HG02678 (cell line): ENCODE measurements around the gene PTTG1.
A peak's percentile ranks its signal among the peaks of the same experiment; 100 is the strongest.

Experiments
- ATAC-seq: cut with Tn5 transposase; IDR thresholded peaks from one replicate; pipeline ENCODE4 v1.9.1; 2021; ENCODE audit warnings: mild to moderate bottlenecking, moderate library complexity; ENCODE audit not compliant: unreplicated experiment

Gene PTTG1

GRCh38 chr5:160452795-160453194 is 31.1 kb downstream of the PTTG1 start:
- no peak for ATAC-seq

GRCh38 chr5:160453751-160454150 is 32.1 kb downstream of the PTTG1 start:
- ATAC-seq = no peak

- ATAC-seq = no peak
Measured at GRCh38 chr5:160455600-160455999, 33.9 kb downstream of the PTTG1 start.

- ATAC-seq = no peak
Measured at GRCh38 chr5:160456480-160457177, 35.0 kb downstream of the PTTG1 start.

- no peak for ATAC-seq
Measured at GRCh38 chr5:160457252-160457651, 35.6 kb downstream of the PTTG1 start.

- peak; percentile 72 for ATAC-seq
Measured at GRCh38 chr5:160458806-160459800, 37.4 kb downstream of the PTTG1 start.

GRCh38 chr5:160460377-160461049 is 38.9 kb downstream of the PTTG1 start:
- ATAC-seq = no peak

- no peak for ATAC-seq
Measured at GRCh38 chr5:160461378-160461777, 39.7 kb downstream of the PTTG1 start.

GRCh38 chr5:160462167-160462566 is 40.5 kb downstream of the PTTG1 start:
- peak; percentile 38 for ATAC-seq

- ATAC-seq = no peak
Measured at GRCh38 chr5:160463227-160463626, 41.6 kb downstream of the PTTG1 start.

- ATAC-seq = no peak
Measured at GRCh38 chr5:160463740-160464465, 42.2 kb downstream of the PTTG1 start.

- ATAC-seq = no peak
Measured at GRCh38 chr5:160464466-160464797, 42.8 kb downstream of the PTTG1 start.

- no peak for ATAC-seq
Measured at GRCh38 chr5:160466116-160466515, 44.5 kb downstream of the PTTG1 start.

GRCh38 chr5:160466889-160467554 is 45.4 kb downstream of the PTTG1 start:
- no peak for ATAC-seq

GRCh38 chr5:160467555-160468362 is 46.1 kb downstream of the PTTG1 start:
- peak; percentile 87 for ATAC-seq

- no peak for ATAC-seq
Measured at GRCh38 chr5:160468363-160468975, 46.8 kb downstream of the PTTG1 start.

GRCh38 chr5:160469156-160470144 is 47.8 kb downstream of the PTTG1 start:
- ATAC-seq = no peak
